Psoas muscle (tissue), 8 donors: ENCODE data around the gene HASPIN. TPM values are rescaled to one million over a fixed set of nuclear protein-coding genes. Genes with fewer than 3 reads are reported as not detected.

Experiments used
- ATAC-seq, 4 donors: fragments of 200-7000 bp; cut with Tn5 transposase; one replicate each; pipeline ENCODE4 v1.9.1; 2020; ENCODE audit warnings: moderate library complexity in 3 of 4, mild to moderate bottlenecking in 2 of 4
- DNase-seq, 2 donors: peaks; one replicate each; pipeline ENCODE4 v3.0.0-alpha.2; 2020
- H3K27ac ChIP-seq: fragments of 200-600 bp; one replicate; pipeline ENCODE4 v1.8.0; 2022
- H3K27me3 ChIP-seq, 3 donors: fragments of 200-600 bp in 1 of 3; one replicate each; pipeline versions ENCODE4 v1.6.1 to v1.8.0; 2013 to 2022; ENCODE audit warnings: low read length in 2 of 3, mild to moderate bottlenecking in 2 of 3, moderate library complexity in 1 of 3; ENCODE audit not compliant: insufficient read depth in 3 of 3
- H3K36me3 ChIP-seq, 2 donors: fragments of 200-600 bp in 1 of 2; one replicate each; pipeline versions ENCODE4 v1.6.1 to v1.8.0; 2013 to 2022; ENCODE audit warnings: low read depth in 1 of 2, mild to moderate bottlenecking in 1 of 2, moderate library complexity in 1 of 2; ENCODE audit not compliant: insufficient read depth in 1 of 2
- H3K4me1 ChIP-seq: fragments of 200-600 bp; one replicate; pipeline ENCODE4 v1.8.0; 2022
- H3K4me3 ChIP-seq: fragments of 200-600 bp; one replicate; pipeline ENCODE4 v1.8.0; 2022; ENCODE audit warnings: mild to moderate bottlenecking
- H3K9me3 ChIP-seq: fragments of 200-600 bp; one replicate; pipeline ENCODE4 v1.8.0; 2022
- WGBS, 3 donors: extraction: QIAGEN DNeasy Blood & Tissue Kit; methylation state at CpG; one replicate each; pipeline versions ENCODE4 v1.1.6 to v1.1.7; 2013; 5-methylcytosine and 5-hydroxymethylcytosine counted together
- intact Hi-C, 2 donors: fragments of 100-400 bp; cut with DNase I; formaldehyde crosslinking; loops; one replicate each; pipeline versions ENCODE4 v1.11.0 to v1.14.2; 2022
- polyA plus RNA-seq, 3 donors: library from polyadenylated mRNA; stranded (reverse); fragments of 200-250 nt; gene quantifications; one replicate each; pipeline ENCODE4 v1.2.3, GENCODE V29; 2013
- total RNA-seq, 4 donors: library from RNA; stranded (reverse); fragmentation: NEBNext Ultra II Directional in 2 of 4; extraction: Animal tissue kit (Norgen Biotek cat#: 25700) in 2 of 4; gene quantifications; one replicate each; pipeline versions ENCODE4 v1.2.1 to v1.2.4, GENCODE V29; 2021 to 2023
- TF ChIP-seq, protein P1 (sequence below): fragments of 200-600 bp; IDR thresholded peaks from one replicate; pipeline ENCODE4 v1.8.0; 2022; ENCODE audit warnings: antibody characterized with exemption
- donor health status: healthy with polysubstance abuse.
- donor health status: DM: no; HTN: no; CAD: no; lungs with moderate emphysema.
- donor health status: Bipolar disorder and iron deficiency.
- donor health status: healthy.
- donor health status: DM: yes; HTN: yes; CAD: no.
- donor health status: DM: no; HTN: no; CAD: no.
- donor health status: DM: no; HTN: no; CAD: no.
- donor health status: DM: yes; HTN: yes; CAD: no.

The HASPIN gene
- total and polyA plus RNA-seq, 7 donors, result 0.15 to 2.7 (median 1.1) TPM

GRCh38 chr17:3678821-3679530, 44.7 kb upstream of the HASPIN start:
- DNase-seq, result peak in 1 of 2 donors; percentile 45
- no peak for ATAC-seq
- no peaks in the 10 kb centered on the region for H3K4me1 ChIP-seq
- no peak overlapping the region for H3K4me3 ChIP-seq
- 85 to 88% (median 88%) methylated on average over 27 of the region's 27 CpGs for WGBS, 3 donors
- intact Hi-C loops, result no loop called here
- H3K27ac ChIP-seq, result no peak overlapping the region
- H3K36me3 ChIP-seq, result peaks cover 0 to 18% of the 10 kb centered on the region in 2 donors
- no peaks in the 10 kb centered on the region for H3K27me3 ChIP-seq
- TF ChIP-seq, protein P1, sequence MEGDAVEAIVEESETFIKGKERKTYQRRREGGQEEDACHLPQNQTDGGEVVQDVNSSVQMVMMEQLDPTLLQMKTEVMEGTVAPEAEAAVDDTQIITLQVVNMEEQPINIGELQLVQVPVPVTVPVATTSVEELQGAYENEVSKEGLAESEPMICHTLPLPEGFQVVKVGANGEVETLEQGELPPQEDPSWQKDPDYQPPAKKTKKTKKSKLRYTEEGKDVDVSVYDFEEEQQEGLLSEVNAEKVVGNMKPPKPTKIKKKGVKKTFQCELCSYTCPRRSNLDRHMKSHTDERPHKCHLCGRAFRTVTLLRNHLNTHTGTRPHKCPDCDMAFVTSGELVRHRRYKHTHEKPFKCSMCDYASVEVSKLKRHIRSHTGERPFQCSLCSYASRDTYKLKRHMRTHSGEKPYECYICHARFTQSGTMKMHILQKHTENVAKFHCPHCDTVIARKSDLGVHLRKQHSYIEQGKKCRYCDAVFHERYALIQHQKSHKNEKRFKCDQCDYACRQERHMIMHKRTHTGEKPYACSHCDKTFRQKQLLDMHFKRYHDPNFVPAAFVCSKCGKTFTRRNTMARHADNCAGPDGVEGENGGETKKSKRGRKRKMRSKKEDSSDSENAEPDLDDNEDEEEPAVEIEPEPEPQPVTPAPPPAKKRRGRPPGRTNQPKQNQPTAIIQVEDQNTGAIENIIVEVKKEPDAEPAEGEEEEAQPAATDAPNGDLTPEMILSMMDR, result no peak
- H3K9me3 ChIP-seq, result no peaks in the 10 kb centered on the region

GRCh38 chr17:3679531-3680126, 44.1 kb upstream of the HASPIN start:
- H3K4me3 ChIP-seq, result no peak overlapping the region
- no peak overlapping the region for H3K27ac ChIP-seq
- TF ChIP-seq, protein P1, result no peak
- H3K27me3 ChIP-seq, result no peaks in the 10 kb centered on the region
- intact Hi-C loops, result loop anchor here (5.0 kb wide), 3 partner anchors 43 to 138 kb away; partner anchors contain the start of gene HASPIN (in 1 of the 2)
- H3K36me3 ChIP-seq, result peaks cover 0 to 21% of the 10 kb centered on the region in 2 donors
- no peaks in the 10 kb centered on the region for H3K9me3 ChIP-seq
- H3K4me1 ChIP-seq, result no peaks in the 10 kb centered on the region
- DNase-seq, result no peak
- ATAC-seq, result no peak
- 65 to 71% (median 71%) methylated on average over 19 to 20 of the region's 20 CpGs for WGBS, 3 donors

- ATAC-seq (no peak), DNase-seq (no peak)
- Histone ChIP-seq H3K27ac (no peak overlapping the region), H3K4me1 (no peaks in the 10 kb centered on the region), H3K36me3 (peaks cover 0 to 21% of the 10 kb centered on the region in 2 donors), H3K4me3 (no peak overlapping the region), H3K9me3 (no peaks in the 10 kb centered on the region), H3K27me3 (no peaks in the 10 kb centered on the region)
- TF ChIP-seq, protein P1, result no peak
- intact Hi-C loops, result loop anchor here (5.0 kb wide), 3 partner anchors 41 to 136 kb away; partner anchors contain the start of gene HASPIN (in 1 of the 2)
- WGBS, 3 donors, result 84 to 91% (median 87%) methylated on average over 12 of the region's 12 CpGs
These were observed 42.6 kb upstream of the HASPIN start for GRCh38 chr17:3681057-3681456.

GRCh38 chr17:3681565-3681964, 42.1 kb upstream of the HASPIN start:
- H3K27me3 ChIP-seq, result no peaks in the 10 kb centered on the region
- TF ChIP-seq, protein P1, result no peak
- no peaks in the 10 kb centered on the region for H3K4me1 ChIP-seq
- intact Hi-C loops, result loop anchor here (5.0 kb wide), 3 partner anchors 41 to 136 kb away; partner anchors contain the start of gene HASPIN (in 1 of the 2)
- H3K36me3 ChIP-seq, result peaks cover 0 to 21% of the 10 kb centered on the region in 2 donors
- no peak overlapping the region for H3K27ac ChIP-seq
- WGBS, 3 donors, result 80 to 83% (median 81%) methylated on average over 20 of the region's 20 CpGs
- DNase-seq (no peak), ATAC-seq (no peak)
- no peak overlapping the region for H3K4me3 ChIP-seq
- no peaks in the 10 kb centered on the region for H3K9me3 ChIP-seq
